Stromal cell of bone marrow (primary cell): ENCODE results near the gene STK26.
"Not testable (repeated sequence)": the region's sequence is repeated elsewhere in the genome, so short reads cannot be mapped to it uniquely, and the experiment has no call there.

Source experiments
- DNase-seq: peaks from one replicate; pipeline ENCODE4 v3.0.0-alpha.2; 2012; ENCODE audit warnings: low read depth

The STK26 gene

DNA sequence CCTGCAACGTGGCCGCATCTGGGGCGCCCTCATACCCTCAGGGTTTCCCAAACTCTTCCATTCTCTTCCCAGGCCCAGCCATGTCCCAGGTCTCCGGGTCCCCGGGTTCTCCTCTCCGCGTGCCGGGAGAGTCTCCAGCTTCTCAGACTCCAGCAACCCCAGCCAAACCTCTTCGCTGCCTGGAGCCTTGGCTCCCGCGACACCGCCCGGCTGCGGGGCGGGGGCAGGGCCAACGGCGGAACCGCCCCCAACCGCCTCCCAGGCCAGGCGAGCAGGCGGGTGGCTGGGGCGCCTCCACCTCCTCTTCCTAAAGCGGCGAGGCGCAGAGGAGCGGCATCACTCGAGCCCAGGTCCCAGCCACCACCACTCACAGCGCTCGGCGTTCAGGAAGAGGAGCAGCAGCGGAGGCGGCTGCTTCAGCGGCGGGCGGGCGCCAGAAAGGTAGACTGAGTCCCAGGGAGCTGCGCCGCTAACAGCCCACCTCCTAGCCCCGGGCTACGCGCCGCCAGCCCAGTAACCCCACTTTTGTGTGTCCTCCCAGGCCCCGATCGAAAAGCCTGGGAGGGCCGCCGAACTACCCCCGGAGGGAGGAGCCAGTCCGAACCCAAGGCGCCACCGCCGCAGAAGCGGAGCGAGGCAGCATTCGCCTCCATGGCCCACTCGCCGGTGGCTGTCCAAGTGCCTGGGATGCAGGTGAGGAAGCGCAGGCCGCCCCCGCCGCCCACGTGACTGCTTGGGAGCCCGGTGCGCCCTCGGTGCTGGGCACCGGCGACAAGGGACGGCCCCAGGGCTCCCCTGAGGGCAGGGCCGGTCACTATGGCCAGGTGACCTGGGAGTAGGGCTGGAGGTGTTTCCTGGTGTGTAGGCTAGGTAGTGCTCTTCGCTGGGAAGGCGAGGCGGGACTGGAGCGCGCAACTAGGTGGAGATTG lies at the start of gene STK26:
Gene STK26, plus strand, starts transcription at position 336 of the 929 bp plus-strand sequence. Its CDS starts 316 bp downstream, at position 652.
- DNase-seq = peak; percentile 38

DNA sequence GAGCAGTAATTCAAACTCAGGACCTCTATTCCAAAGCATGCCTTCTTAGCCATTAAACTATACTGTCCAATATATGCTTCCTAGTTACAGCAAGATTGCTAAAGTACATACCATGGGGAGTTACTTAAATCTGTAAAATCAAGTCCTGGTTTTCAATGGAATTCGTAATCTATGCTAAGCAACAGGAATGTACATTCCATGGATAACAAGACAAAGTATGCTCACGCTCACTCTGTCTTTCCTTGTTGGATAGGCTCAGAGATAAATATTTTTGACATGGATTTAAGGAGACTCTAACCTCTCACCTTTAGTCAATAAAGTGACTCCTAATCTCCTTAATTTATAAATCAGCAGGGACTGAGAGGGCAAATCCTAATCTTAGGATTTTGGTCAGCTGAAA lies 47.3 kb upstream of the STK26 start:
- DNase-seq = no peak

DNA sequence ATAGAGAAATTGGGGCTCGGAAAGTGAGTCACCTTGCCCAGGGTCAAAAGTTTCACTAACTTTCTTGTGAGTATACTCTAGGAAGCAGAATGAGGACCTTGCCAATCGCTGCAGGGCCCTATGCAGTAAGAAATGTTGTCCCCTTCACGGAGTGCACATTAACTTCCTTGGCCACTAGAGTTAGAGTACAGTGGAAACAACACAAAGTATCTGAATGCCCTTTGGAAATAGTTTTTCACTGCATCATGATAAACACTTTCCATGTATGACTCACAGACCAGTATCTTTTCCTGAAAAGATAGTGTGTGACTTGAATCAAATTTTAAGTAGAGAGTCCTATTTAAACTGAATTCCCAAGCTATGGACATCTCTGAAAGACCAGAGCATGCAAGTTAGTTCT lies 45.5 kb upstream of the STK26 start:
- peak; percentile 1 for DNase-seq

DNA sequence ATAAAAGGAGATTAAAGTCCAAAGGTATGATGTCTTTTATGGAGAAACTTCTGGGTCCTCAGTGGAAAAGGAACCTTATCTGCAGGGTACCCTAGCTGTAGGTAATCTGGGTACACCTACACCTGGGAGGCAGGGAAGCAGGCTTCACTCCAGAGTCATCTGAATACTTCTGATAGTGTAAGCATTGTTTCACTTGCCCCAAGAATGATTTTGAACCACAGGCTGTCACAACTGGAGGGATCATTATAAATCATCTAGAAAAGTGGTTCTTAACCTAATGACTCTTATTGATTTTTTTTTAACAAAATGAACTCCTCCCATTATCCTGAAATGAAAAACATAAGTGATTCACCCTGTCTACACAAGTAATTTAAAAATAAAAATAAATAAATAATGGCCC lies 44.0 kb upstream of the STK26 start:
- DNase-seq = no peak

DNA sequence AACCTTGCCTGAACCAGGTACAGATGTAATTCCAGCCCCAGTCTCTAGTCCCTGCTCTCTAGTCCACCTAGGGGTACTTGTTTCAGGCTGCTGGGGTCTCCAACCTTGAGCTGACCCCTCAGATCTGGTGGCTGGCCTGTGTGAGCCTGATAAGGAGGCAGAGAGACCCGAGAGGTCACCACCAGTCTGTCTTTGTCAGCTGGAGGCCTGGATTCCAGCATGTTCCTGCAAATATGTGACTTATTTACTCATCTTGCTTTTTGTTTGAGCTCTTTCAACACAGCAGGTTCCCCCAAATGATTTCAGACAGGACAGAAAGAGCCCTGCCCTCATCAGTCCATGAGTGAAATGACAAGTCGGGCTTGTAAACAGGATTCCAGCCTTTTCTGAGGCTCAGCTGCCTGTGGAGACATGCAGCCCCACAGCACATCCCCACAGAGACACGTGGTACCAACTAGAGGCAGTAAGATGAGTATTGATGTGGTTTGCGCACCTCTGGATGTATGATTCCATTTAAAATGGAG lies 37.5 kb upstream of the STK26 start:
- DNase-seq = no peak

- no peak for DNase-seq
These were observed 35.9 kb upstream of the STK26 start for GRCh38 chrX:131987252-131987651.

DNA sequence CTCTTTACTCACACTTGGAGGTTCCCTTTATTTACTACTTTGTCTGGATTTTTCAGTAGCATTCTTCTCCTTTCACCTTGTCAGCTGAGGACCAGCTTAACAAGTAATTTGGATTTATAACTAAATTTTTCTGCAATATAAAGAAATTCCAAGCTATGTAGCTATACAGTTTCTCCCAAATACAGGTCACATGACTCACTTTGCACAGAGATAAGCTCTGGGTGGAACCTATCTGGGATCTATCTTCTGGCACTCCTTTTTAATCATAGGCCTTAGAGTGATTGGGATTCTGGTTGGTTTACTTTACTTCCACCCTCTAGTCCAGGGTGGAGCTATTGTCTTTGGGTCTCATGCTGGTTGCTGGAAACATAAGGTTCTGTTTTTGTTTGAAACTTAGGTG lies 34.9 kb upstream of the STK26 start:
- DNase-seq = no peak

- DNase-seq = no peak
These were observed 22.0 kb upstream of the STK26 start for GRCh38 chrX:132001127-132001526.

DNA sequence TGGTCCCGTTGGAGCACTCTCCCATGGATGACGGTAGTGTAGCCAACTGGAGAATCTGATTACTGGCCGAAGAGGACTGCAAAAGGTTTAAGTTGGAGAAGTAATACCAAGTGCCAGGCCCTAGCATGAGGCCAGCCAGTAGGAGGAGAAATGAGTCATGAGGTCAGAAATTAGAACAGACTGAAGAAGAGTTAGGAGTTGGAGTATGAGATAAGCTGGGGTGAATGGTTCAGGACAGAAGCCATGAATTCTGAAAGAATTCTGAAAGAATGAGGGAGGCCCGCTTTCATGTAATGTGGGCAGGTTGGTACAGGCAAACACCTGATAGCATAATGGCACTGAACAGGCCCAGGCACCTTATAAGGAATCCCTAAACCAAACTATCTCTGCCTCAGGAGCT lies 18.4 kb upstream of the STK26 start:
- DNase-seq = no peak

DNA sequence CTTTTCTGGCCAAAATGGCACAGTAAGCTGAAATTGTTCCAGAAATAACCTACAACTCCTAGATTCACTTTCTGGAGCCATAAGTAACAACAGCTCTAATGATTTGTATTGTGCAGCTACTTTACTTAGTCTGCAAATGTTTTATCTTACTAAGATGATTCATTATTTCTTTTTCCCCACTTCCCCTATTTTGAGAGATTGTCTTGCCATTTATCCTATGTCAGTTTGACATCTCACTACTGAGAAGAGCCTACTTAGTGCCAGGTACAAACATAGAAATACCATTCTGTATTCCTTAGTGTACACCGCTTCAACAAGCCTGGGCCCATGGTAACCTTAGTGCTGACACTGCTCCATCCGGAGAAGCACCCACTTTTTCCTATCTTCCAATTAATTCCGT lies 13.8 kb upstream of the STK26 start:
- DNase-seq = no peak

DNA sequence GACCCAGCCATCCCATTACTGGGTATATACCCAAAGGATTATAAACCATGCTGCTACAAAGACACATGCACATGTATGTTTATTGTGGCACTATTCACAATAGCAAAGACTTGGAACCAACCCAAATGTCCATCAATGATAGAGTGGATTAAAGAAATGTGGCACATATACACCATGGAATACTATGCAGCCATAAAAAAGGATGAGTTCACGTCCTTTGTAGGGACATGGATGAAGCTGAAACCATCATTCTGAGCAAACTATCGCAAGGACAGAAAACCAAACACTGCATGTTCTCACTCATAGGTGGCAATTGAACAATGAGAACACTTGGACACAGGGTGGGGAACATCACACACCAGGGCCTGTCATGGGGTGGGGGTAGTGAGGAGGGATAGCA lies 12.9 kb upstream of the STK26 start:
- DNase-seq = not testable (repeated sequence)

GRCh38 chrX:132015875-132016274 lies 7.2 kb upstream of the STK26 start:
- no peak for DNase-seq

- DNase-seq = no peak
These were observed 6.3 kb upstream of the STK26 start for GRCh38 chrX:132016628-132017430.

DNA sequence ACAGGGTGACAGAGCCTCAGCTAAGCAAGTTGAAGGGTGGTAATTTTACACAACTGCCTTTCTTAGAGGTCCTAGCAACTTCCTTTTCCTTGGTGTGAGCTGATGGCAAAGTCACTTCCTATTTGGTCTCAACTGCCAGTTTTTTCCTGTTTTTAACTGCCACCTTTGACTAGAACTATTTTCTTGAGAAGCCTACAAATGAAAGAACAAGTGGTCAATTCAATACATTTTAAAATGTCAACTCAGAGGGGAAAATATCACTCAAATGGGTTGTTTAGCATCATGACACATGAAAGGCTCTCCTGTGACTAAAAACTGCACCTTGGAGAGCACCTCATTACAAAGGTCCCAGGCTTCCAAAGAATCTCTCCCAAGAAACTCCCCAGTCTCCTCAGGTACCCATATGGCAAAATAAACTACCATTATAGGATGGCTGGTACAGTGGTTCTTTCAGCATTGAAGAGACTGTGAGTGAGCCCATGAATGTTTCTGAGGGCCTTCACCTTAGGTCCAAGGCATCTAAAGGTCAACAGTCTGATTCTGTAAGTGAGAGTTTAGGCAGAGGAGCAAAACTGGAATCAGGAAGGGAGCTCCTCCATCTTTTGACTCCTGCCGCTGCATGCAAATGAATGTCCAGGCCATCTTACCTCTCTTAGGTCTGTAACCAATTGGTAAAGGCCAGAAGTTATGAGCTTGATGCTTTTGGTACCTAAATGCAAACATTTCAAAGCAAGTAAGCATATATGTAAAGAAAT lies 5.5 kb upstream of the STK26 start:
- DNase-seq = no peak

DNA sequence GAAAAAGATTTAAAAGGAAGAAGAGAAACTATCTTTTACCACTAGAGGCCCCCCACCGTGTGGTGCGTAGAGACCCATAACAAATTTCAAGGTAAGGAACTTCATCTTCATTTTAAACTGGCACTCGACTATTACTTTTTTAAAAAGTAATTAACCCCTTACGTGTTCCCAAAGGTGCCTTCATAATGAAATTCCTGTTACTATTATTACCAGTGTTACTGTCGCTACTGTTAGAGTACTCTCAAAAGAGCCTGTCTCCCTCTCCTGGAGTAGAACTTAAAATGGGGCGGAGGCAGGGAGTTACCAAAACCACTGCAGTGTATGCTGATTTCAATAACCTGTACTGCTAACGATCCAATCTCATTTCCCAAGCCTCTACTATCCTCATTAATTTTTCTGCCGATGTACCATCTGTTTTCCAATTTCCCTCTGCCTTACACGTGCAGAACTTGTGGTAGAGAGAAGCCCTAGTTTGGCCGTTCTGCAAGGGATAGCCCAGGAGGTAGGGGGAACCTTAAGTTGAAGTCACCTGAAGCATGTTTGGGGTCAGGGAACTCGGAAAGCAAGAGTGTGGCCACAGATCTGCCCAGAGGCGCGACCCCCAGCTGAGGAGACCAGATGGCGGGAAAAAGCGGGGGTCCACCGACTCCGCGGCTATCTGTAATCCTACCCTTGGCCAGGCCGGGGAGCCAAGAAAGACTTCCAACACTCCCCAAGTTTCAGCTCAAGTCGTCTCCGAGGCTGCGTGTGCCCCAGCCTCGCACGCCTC lies 720 bp upstream of the STK26 start:
- DNase-seq = no peak

DNA sequence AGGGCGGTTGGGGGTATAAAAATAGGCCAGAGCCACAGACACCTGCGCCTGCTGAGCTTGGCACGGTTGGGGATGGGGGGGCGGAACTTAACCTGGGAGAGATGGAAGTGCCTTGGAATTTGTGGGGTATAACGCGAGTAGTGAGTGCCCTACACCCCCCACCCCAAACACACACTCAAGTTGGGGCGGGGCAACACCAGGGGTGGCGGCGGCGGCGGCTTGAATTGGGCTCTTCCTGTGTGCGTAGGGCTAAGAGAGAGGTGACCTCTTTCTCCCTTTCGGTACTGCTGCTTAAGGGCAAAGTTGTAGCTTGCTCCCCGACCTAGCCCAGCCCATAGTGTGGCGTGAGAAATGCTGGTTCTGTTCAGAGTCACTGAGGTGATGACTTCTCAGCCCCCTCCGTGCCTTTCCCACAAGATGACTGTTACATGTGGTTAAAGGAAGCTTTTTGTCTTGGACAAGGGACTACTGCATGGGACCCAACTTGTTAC lies 839 bp downstream of the STK26 start:
- no peak for DNase-seq

GRCh38 chrX:132025041-132025440 lies 1.9 kb downstream of the STK26 start:
- no peak for DNase-seq

DNA sequence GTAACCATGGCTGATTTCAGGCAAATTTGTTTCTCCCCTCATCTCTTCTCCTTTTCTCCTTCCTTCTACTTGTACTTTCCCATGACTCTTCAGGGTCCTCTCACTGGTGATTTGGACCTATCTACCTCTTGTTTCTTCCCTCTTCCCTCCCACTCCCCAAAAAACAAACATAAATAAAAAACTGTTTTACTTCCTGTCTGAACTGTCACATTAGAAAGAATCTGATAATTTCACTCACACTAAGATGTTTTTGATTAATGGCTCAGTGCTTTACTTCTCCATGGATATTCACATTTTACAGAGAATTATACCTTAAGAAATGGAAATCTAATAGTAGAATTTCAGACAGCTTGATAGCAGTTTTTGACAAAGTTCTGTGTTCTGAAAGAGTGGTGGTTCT lies 7.2 kb downstream of the STK26 start:
- no peak for DNase-seq

DNA sequence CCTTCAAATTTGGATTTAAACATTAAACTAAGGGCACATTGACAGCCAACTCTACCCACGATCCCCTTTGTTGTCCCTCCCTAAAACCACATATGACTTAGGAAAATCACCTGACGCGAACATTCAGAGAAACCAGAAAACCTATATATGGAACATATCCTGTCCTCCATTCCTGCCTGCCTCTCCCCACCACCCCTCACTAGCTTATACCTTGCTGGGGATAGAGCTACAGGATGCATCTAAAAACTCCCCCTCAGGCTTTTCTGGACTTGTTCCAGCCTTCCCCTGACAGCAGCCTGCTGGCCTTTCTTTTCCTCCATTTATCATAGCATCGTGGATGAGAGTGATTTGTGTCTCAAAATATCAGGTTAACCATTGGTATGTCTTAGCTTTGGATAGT lies 8.8 kb downstream of the STK26 start:
- no peak for DNase-seq

DNA sequence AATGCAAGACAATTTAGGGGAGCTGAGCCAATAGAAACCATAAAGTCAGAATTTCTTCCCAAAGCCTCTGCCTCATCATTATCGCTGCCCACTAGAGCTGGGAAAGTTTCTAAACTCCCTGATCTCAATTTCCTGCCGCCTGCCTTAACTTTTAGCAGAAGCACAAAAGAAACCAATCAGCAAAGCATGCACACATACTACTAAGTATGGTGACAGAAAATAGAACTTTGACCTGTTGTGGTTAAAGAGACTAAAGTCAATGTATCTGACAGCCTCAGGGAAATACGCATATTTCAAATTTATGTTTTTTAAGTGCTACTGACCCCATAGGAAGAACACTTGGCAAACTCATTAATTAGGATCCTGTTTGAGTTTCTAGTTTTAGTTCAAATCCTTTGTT lies 10.1 kb downstream of the STK26 start:
- no peak for DNase-seq

GRCh38 chrX:132034648-132035047 lies 11.5 kb downstream of the STK26 start:
- DNase-seq = no peak
